PC-9 (cell line): ENCODE measurements around the gene CDH16. TPM values are rescaled to one million over a fixed set of nuclear protein-coding genes. Genes with fewer than 3 reads are reported as not detected.
"Not testable (repeated sequence)": the region's sequence is repeated elsewhere in the genome, so short reads cannot be mapped to it uniquely, and the experiment has no call there.

Experiments used
- BruUV-seq: library from RNA; stranded (reverse); fragments of 400-500 nt; replicated peaks from 2 replicates; lab custom pipeline; 2021; lab: Mats Ljungman, UMichigan
- CTCF ChIA-PET: fragments of 300-600 bp; sonication (Branson Sonifier 250); formaldehyde crosslinking; loops from one replicate; lab custom pipeline; 2022; ENCODE audit warnings: antibody characterized with exemption; lab: Charles Lee
- POLR2A ChIA-PET: fragments of 300-600 bp; sonication (Branson Sonifier 250); formaldehyde crosslinking; loops from one replicate; lab custom pipeline; 2022; ENCODE audit warnings: antibody characterized with exemption; ENCODE audit not compliant: unreplicated experiment; lab: Charles Lee
- DNase-seq, 2 experiments: peaks; one replicate each; pipeline versions ENCODE4 v3.0.0 to v3.0.0-alpha.2; 2015 to 2022; ENCODE audit warnings: mixed read lengths in 1 of 2
- H2AFZ ChIP-seq: fragments of 200-600 bp; sonication (generic); 2 replicates; pipeline ENCODE4 v1.8.1; 2017; ENCODE audit warnings: antibody characterized with exemption
- H3F3A ChIP-seq: fragments of 200-600 bp; sonication (generic); 2 replicates; pipeline ENCODE4 v1.8.1; 2017; ENCODE audit warnings: antibody characterized with exemption, mild to moderate bottlenecking, low read depth; ENCODE audit not compliant: insufficient read depth
- H3K27ac ChIP-seq: fragments of 200-600 bp; sonication (generic); 2 replicates; pipeline ENCODE4 v1.6.1; 2016; ENCODE audit warnings: mixed run types
- H3K27me3 ChIP-seq: fragments of 200-600 bp; sonication (generic); 2 replicates; pipeline ENCODE4 v1.6.1; 2016; ENCODE audit warnings: low read depth, mixed run types; ENCODE audit not compliant: insufficient read depth
- H3K36me3 ChIP-seq: fragments of 200-600 bp; sonication (generic); 2 replicates; pipeline ENCODE4 v1.6.1; 2016; ENCODE audit warnings: low read depth, mixed run types
- H3K4me1 ChIP-seq: fragments of 200-600 bp; sonication (generic); replicated peaks from 2 replicates; pipeline ENCODE4 v1.6.1; 2016; ENCODE audit warnings: mixed run types; ENCODE audit not compliant: insufficient read depth
- H3K4me2 ChIP-seq: fragments of 200-600 bp; sonication (generic); 2 replicates; pipeline ENCODE4 v1.6.1; 2017; ENCODE audit warnings: mixed run types
- H3K4me3 ChIP-seq: fragments of 200-600 bp; sonication (generic); 2 replicates; pipeline ENCODE4 v1.6.1; 2016; ENCODE audit warnings: mixed run types
- H3K79me2 ChIP-seq: fragments of 200-600 bp; sonication (generic); 2 replicates; pipeline ENCODE4 v1.6.1; 2017; ENCODE audit warnings: low read depth, mixed run types
- H3K9me2 ChIP-seq: fragments of 200-600 bp; sonication (generic); 2 replicates; pipeline ENCODE4 v1.8.1; 2017; ENCODE audit warnings: mild to moderate bottlenecking; ENCODE audit not compliant: insufficient read depth
- H3K9me3 ChIP-seq: fragments of 200-600 bp; sonication (generic); 2 replicates; pipeline ENCODE4 v1.8.1; 2016; ENCODE audit warnings: low read depth; ENCODE audit not compliant: insufficient read depth
- H4K20me1 ChIP-seq: fragments of 200-600 bp; sonication (generic); 2 replicates; pipeline ENCODE4 v1.8.1; 2017; ENCODE audit not compliant: insufficient read depth
- EZH2 ChIP-seq: fragments of 200-600 bp; sonication (generic); IDR thresholded peaks from 2 replicates; pipeline ENCODE4 v1.8.0; 2017; ENCODE audit warnings: antibody characterized with exemption, low read depth
- intact Hi-C: fragments of 100-400 bp; cut with micrococcal nuclease; formaldehyde crosslinking; loops from one replicate; pipeline ENCODE4 v1.10.0; 2022; ENCODE audit not compliant: unreplicated experiment
- total RNA-seq: library from RNA; stranded (reverse); gene quantifications from 2 replicates; pipeline ENCODE4 v1.2.3, GENCODE V29; 2021
- TF ChIP-seq, protein P1 (sequence below): fragments of 200-600 bp; sonication (generic); conservative IDR thresholded peaks from 2 replicates; pipeline ENCODE4 v1.6.1; 2017; ENCODE audit warnings: mixed run types, antibody characterized with exemption, mild to moderate bottlenecking, moderate library complexity

CDH16 gene
- total RNA-seq, 1 experiment from 2014 or later, result not detected

DNA sequence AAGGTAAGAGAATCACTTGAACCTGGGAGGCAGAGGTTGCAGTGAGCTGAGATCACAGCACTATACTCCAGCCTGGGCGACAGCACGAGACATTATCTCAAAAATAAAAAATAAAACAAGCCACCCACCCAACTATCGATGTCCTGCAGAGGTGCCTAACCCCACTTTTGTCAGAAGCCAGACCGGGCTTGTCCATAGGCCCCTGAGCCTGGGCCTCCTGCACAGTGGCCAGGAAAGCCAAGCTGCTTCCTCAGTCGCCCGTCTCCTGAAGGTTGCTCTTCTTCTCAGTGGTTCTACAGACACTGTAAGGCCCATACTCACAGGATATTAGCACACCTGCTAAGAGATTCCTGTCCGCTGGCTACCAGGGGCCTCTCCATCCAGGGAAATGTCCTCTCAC is 27.9 kb upstream of the CDH16 start:
- H3K4me3 ChIP-seq, result no peak overlapping the region
- TF ChIP-seq, protein P1, sequence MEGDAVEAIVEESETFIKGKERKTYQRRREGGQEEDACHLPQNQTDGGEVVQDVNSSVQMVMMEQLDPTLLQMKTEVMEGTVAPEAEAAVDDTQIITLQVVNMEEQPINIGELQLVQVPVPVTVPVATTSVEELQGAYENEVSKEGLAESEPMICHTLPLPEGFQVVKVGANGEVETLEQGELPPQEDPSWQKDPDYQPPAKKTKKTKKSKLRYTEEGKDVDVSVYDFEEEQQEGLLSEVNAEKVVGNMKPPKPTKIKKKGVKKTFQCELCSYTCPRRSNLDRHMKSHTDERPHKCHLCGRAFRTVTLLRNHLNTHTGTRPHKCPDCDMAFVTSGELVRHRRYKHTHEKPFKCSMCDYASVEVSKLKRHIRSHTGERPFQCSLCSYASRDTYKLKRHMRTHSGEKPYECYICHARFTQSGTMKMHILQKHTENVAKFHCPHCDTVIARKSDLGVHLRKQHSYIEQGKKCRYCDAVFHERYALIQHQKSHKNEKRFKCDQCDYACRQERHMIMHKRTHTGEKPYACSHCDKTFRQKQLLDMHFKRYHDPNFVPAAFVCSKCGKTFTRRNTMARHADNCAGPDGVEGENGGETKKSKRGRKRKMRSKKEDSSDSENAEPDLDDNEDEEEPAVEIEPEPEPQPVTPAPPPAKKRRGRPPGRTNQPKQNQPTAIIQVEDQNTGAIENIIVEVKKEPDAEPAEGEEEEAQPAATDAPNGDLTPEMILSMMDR, result no peak
- TF ChIP-seq EZH2, result no peak
- no peak overlapping the region for H3K27ac ChIP-seq
- CTCF ChIA-PET, result no interaction called here
- no peak for DNase-seq
- no peaks in the 10 kb centered on the region for H3K4me1 ChIP-seq
- peaks cover 18% of the 10 kb centered on the region; the same call in 1 of the 2 replicates for H3F3A ChIP-seq
- intact Hi-C loops, result loop anchor here (2.0 to 5.0 kb wide), 2 partner anchors 539 to 568 kb away; no protein-coding TSS in a partner anchor
- BruUV-seq, result no TSS peak
- no peaks in the 10 kb centered on the region for H3K79me2 ChIP-seq
- H3K9me3 ChIP-seq, result no peaks in the 10 kb centered on the region
- POLR2A ChIA-PET, result interaction anchor here (0.9 kb wide), 1 partner anchor 331 kb away, joined by 4 read pairs; no protein-coding TSS in a partner anchor
- no peaks in the 10 kb centered on the region for H4K20me1 ChIP-seq
- H3K36me3 ChIP-seq, result no peaks in the 10 kb centered on the region
- H3K4me2 ChIP-seq, result no peak overlapping the region
- H2AFZ ChIP-seq, result no peak overlapping the region
- H3K9me2 ChIP-seq, result no peaks in the 10 kb centered on the region
- H3K27me3 ChIP-seq, result no peaks in the 10 kb centered on the region

DNA sequence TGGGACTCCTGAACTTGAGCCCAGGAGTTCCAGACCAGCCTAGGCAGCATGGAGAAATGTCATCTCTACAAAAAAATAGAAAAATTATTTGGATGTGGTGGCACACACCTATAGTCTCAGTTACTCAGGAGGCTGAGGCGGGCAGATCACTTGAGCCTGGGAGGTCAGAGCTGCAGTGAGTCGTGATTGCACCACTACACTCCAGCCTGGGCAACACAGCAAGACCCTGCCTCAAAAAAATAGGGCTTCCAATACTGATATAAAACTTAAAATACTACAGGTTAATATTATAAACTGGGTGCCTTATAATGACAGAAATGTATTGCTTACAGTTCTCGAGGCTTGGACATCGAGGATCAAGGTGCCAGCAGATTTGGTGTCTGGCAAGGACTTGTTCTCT is 27.3 kb upstream of the CDH16 start:
- peaks cover 18% of the 10 kb centered on the region; the same call in 1 of the 2 replicates for H3F3A ChIP-seq
- no peaks in the 10 kb centered on the region for H3K27me3 ChIP-seq
- H3K9me3 ChIP-seq, result no peaks in the 10 kb centered on the region
- no peaks in the 10 kb centered on the region for H3K9me2 ChIP-seq
- TF ChIP-seq, protein P1, result no peak
- no peak for TF ChIP-seq EZH2
- BruUV-seq, result no TSS peak
- no peak overlapping the region for H3K4me2 ChIP-seq
- no peak overlapping the region for H2AFZ ChIP-seq
- no peak overlapping the region for H3K4me3 ChIP-seq
- intact Hi-C loops, result loop anchor here (2.0 to 5.0 kb wide), 2 partner anchors 539 to 569 kb away; no protein-coding TSS in a partner anchor
- no peak overlapping the region for H3K27ac ChIP-seq
- H3K79me2 ChIP-seq, result no peaks in the 10 kb centered on the region
- no peaks in the 10 kb centered on the region for H3K4me1 ChIP-seq
- CTCF ChIA-PET, result no interaction called here
- POLR2A ChIA-PET, result interaction anchor here (0.9 kb wide), 1 partner anchor 331 kb away, joined by 4 read pairs; no protein-coding TSS in a partner anchor
- no peaks in the 10 kb centered on the region for H4K20me1 ChIP-seq
- H3K36me3 ChIP-seq, result no peaks in the 10 kb centered on the region
- no peak for DNase-seq

DNA sequence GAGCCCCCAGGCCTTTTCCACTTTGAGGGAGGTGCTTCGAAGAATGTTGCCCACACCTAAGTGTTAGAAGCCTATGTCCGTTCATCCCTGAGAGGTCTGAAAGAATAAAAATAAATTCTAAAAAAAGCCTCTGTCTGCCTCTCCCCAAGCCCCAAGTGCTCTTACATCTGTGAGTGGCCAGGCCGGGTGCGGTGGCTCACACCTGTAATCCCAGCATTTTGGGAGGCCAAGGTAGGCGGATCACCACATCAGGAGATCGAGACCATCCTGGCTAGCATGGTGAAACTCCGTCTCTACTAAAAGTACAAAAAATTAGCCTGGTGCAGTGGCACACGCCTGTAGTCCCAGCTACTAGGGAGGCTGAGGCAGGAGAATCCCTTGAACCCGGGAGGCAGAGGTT is 26.3 kb upstream of the CDH16 start:
- intact Hi-C loops, result loop anchor here (5.0 kb wide), 1 partner anchor 538 kb away; no protein-coding TSS in a partner anchor
- H3K9me2 ChIP-seq, DNase-seq, H4K20me1 ChIP-seq, H2AFZ ChIP-seq, H3K79me2 ChIP-seq, H3K4me2 ChIP-seq, H3K27ac ChIP-seq, H3K9me3 ChIP-seq, H3K4me1 ChIP-seq, H3K36me3 ChIP-seq, CTCF ChIA-PET, H3K27me3 ChIP-seq, BruUV-seq, POLR2A ChIA-PET, H3K4me3 ChIP-seq: not testable (repeated sequence)
- H3F3A ChIP-seq, result peaks cover 18% of the 10 kb centered on the region; the same call in 1 of the 2 replicates

DNA sequence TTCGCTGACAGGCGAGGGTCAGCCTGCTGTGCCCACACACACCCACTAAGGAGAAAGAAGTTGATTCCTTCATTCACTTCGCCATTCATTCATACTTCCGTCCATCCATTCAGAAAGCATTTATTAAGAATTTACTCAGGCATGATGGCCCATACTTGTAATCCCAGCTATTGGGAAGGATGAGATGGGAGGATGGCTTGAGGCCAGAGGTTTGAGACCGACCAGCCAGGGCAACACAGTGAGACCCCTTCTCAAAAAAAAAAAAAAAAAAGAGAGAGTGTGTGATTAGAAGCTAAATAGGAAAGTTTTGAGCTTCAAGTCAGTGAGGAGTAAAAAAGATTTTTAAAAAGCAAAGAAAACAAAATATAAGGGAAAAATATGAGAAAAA is 25.4 kb upstream of the CDH16 start:
- POLR2A ChIA-PET, result interaction anchor here (0.6 kb wide), 1 partner anchor 203 kb away, joined by 14 read pairs; no protein-coding TSS in a partner anchor
- Histone ChIP-seq H3K4me3 (no peak overlapping the region), H3K79me2 (no peaks in the 10 kb centered on the region), H3K9me2 (no peaks in the 10 kb centered on the region), H2AFZ (no peak overlapping the region), H3K36me3 (no peaks in the 10 kb centered on the region), H3K27ac (no peak overlapping the region), H4K20me1 (no peaks in the 10 kb centered on the region), H3F3A (peaks cover 18% of the 10 kb centered on the region; the same call in 1 of the 2 replicates), H3K9me3 (no peaks in the 10 kb centered on the region), H3K4me1 (no peaks in the 10 kb centered on the region), H3K27me3 (no peaks in the 10 kb centered on the region), H3K4me2 (no peak overlapping the region)
- TF ChIP-seq EZH2, result no peak
- TF ChIP-seq, protein P1, result no peak
- no peak for DNase-seq
- intact Hi-C loops, result no loop called here
- BruUV-seq, result no TSS peak
- CTCF ChIA-PET, result interaction anchor here (0.5 to 0.6 kb wide), 2 partner anchors 45 to 426 kb away, joined by 7 to 9 read pairs; no protein-coding TSS in a partner anchor
